ENCODE data around the gene HSDL2.
"Not testable (repeated sequence)": the region's sequence is repeated elsewhere in the genome, so short reads cannot be mapped to it uniquely, and the experiment has no call there.

Gene HSDL2

DNA sequence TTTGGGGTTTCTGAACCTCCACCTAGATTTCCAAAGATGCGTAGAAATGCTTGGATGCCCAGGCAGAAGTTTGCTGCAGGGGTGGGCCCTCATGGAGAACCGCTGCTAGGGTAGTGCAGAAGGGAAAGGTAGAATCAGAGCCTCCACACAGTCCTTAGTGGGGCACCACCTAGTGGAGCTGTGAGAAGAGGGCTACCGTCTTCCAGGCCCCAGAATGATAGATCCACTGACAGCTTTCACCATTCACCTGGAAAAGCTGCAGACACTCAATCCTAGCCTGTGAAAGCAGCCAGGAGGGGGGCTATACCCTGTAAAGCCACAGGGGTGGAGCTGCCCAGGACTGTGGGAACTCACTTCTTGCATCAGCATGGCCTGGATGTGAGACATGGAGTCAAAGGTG lies 13.3 kb upstream of the HSDL2 start:
- DNase-seq (ENCODE audit: low spot score), result no peak

- DNase-seq (ENCODE audit: low spot score), result no peak
Measured at GRCh38 chr9:112367465-112367864, 12.4 kb upstream of the HSDL2 start.

GRCh38 chr9:112369817-112370216 lies 10.1 kb upstream of the HSDL2 start:
- DNase-seq (ENCODE audit: low spot score), result no peak

DNA sequence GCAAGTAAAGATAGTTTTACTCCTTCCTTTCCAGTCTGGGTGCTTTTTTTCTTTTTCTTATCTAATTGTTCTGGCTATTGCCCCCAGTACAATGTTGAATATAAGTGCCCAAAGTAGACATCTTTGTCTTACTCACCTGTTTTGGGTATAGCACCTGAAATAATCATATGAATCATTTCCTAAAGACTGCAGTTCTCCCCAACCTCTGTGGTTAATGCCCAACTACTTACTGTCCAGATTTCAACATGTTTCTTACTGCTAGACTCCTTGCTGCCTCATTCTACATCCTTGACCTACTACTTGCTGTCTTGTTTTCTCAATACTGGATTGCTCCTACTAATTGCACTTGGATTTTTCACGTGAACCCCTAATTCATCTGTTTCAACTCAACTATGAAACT lies 8.8 kb upstream of the HSDL2 start:
- no peak for DNase-seq (ENCODE audit: low spot score)

DNA sequence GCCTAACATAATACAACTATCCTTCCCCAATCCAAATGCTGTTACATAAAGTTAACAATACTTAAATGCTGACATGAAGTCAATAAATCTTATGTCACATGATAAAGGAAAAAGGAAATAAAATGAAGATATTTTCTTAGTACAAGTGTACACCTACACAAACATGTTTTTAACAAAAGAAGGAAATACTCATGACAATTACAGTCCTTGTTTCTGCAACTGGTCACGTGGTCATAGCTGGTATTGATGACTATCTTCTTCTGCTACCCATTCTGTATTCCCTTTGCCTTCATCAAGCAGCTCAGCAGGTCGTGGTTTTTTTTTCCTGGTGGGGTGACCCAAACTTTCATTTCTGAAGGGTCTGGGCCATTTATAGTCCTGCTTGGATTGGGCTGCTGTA lies 6.2 kb upstream of the HSDL2 start:
- not testable (repeated sequence) for DNase-seq (ENCODE audit: low spot score)

DNA sequence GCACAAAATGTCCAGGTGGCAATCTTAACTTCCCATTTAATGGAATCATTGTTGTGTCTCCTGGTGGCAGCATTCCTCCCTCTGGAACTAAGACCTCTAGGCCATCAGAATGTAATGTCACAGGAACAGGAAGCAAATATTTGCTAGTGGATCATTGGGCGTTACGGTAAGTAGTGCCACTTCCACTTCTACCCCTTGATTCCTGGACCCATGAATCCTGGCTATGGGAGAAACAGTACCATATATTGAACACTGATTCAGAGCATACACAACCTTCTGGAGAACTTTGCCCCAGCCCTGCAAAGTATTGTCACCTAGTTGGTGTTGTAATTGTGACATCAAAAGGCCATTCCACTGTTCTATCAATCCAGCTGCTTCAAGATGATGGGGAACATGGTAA lies 5.7 kb upstream of the HSDL2 start:
- DNase-seq (ENCODE audit: low spot score), result not testable (repeated sequence)

DNA sequence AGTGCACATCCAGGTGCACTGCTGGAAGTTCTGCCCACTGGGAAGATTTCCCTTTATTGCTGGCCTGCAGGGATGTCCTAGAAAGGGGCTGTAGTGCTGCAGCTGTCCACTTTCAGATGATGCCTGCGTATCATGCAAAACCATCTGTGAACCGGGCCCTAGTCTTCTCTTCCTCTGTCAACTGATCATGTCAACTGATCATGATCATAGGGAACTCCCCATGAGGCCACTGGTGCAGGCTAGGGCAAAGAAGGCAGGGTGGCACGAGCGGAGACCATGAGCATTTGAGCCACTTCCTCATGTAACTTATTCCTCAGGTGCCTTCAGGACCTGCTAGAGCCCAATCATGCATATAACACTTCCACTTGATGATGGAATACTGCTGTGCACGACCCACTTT lies 4.5 kb upstream of the HSDL2 start:
- DNase-seq (ENCODE audit: low spot score), result no peak

DNA sequence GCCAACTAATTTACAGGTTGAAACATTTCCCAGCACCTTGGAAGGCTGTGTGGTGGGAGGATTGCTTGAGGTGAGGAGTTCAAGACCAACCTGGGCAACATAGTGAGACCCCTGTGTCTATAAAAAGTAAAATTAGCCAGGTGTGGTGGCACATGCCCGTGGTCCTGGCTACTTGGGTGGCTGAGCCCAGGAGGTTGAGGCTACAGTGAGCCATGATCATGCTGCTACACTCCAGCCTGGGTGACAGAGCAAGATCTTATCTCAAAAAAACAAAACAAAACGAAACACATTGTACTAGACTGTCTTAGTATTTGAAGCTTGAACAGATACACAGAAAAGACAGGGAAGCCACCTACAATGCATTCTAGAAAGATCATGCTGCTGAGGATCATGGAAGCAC lies 2.8 kb upstream of the HSDL2 start:
- DNase-seq (ENCODE audit: low spot score), result no peak

DNA sequence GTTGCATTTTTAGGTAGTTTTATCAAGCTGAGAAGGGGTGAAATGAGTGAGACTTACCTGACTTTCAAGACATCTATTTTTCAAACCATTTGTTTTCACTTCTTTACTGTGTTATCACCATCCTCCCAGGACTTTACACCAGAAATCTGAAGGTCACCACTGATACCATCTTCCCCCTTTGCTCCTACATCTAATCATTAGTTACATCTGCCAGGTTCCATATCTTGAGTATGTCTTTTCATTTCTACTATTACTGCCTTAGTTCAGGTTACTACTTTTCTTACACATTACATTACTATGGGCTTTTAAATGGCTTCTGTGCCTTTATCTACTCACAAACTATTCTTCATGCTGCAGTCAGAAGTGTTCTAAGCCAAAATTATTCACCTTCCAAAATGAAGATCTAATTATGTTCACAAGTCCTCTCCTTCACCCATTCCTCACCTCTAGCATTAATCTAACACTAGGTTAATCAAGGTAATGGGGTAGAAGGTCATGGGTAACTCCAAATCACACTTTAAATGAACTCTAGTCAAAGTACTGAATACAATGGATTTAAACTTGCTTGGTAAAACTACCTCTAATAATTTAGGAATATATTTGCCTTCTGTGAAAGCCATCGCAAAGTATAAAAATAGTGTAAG lies 2.1 kb upstream of the HSDL2 start:
- DNase-seq (ENCODE audit: low spot score), result no peak

DNA sequence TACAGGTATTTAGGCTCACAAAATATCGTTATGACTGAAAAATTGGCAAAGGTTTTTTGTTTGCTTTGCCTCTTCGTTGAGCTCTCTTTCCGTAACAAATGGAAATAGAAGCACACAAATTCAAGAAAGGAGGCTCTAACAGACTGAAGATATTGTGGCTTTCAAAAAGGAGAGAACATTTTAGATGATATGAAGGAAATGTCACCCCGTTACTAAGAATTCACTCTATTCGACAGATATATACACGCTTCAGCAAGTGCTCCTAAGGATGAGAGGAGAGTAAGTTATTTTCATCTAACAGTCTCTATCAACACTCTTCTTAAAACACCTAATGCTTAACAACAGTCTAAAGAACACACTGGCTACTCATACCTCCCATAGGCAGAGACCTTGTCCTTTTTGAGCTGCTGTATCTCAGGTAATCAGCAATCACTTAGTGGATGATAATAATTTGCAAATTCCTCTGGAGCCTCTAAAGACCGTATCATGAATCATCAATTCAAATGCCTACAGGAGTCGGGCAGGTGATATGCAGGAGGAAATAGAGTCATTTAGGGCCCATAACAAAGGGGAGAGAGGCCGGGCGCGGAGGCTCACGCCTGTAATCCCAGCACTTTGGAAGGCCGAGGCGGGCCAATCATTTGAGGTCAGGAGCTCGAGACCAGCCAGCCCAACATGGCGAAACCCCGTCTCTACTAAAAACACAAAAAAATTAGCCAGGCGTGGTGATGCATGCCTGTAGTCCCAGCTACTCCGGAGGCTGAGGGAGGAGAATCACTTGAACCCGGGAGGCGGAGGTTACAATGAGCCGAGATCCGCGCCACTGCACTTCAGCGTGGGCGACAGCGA lies 1.4 kb upstream of the HSDL2 start:
- DNase-seq (ENCODE audit: low spot score), result no peak

GRCh38 chr9:112379177-112380101 lies 469 bp upstream of the HSDL2 start:
- peak; percentile 84 for DNase-seq (ENCODE audit: low spot score)

DNA sequence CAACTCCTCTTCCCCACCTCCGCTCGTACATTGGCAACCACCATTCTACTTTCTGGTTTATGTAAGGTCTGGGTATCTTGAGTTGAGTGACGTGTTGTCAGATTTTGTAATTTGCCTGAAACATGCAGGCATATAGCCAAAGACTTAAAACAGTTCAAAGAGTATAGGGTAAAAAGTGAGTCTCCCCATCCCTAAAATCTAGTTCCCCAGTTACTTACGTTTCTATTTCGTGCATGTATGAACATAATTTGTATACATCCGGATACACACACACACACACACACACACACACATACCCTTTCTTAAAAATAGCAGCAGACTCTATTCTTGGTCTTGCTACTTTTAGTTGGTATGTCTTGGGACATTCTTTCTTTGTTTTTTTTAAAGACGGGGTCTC lies 915 bp downstream of the HSDL2 start:
- DNase-seq (ENCODE audit: low spot score), result no peak

DNA sequence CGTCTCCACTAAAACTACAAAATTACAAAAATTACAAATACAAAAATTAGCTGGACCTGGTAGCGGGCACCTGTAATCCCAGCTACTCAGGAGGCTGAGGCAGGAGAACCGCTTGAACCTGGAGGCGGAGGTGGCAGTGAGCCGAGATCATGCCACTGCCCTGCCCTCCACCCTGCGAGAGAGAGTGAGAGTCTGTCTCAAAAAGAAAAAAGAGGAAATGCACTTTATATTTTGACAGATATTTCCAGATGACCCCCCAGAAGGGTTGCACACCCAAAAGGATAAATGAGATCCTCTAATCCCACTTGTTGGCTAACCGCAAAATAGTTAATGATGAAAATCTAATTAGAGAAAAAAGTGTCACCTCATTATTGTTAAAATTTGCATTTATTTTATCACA lies 2.2 kb downstream of the HSDL2 start:
- no peak for DNase-seq (ENCODE audit: low spot score)

DNA sequence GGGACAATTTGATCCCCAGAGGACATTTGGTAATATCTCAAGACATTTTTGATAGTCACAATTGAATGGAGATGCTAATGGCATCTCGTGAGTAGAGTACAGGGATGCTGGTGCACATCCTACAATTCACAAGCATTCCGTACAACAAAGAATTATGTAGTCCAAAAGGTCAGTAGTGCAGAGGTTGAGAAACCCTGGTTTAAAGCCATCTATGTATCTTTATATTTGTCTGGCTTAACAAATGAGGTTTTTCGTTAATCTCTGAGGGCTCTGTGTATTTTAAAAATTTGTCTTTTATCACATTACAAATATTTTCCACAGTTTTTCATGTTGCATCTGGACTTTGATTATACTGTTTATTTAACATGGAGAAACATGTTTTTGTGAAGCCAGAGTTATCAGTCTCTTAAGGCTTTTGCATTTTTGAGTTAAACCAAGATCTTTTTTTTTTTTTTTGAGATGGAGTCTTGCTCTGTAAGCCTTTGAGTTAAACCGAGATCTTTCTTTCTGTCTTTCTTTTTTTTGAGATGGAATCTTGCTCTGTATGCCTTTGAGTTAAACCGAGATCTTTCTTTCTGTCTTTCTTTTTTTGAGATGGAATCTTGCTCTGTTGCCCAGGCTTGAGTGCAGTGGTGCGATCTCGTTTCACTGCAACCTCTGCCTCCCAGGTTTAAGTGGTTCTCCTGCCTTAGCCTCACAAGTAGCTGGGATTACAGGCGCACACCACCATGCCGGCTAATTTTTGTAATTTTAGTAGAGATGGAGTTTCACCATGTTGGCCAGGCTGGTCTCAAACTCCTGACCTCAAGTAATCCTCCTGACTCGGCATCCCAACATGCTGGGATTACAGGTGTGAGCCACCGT lies 2.8 kb downstream of the HSDL2 start:
- DNase-seq (ENCODE audit: low spot score), result peak; percentile 37

DNA sequence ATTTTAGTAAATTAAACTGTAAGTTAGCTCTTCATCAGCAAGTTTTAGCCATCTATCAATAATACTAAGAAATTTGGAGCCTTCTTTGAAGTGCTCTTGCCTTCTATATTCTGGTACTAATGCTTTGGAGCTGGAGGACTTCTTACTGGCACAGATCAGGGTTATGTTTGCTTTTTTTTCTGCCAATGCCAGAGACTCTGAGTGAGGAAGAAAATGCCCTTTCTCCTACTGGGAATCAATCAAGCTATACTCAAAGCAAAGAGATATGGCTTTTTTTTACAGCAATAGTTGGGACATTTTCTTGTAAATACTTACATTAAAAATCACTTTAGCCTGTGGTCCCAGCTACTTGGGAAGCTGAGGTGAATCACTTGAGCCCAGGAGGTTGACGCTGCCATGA lies 4.3 kb downstream of the HSDL2 start:
- DNase-seq (ENCODE audit: low spot score), result no peak

GRCh38 chr9:112384690-112385089 lies 4.8 kb downstream of the HSDL2 start:
- DNase-seq (ENCODE audit: low spot score), result no peak

GRCh38 chr9:112387115-112387514 lies 7.2 kb downstream of the HSDL2 start:
- no peak for DNase-seq (ENCODE audit: low spot score)

DNA sequence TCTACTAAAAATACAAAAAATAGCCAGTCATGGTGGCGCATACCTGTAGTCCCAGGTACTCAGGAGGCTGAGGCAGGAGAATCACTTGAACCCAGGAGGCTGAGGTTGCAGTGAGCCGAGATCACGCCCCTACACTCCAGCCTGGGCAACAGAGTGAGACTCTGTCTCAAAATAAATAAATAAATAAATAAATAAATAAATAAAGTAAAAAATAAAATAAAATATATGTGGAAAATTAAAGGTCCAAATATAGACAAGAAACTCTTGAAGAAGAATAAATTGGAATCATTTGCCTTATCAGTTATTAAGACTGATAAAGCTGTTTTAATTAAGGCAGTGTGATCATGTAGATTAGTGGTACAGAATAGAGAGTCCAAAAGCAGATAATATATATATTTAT lies 10.0 kb downstream of the HSDL2 start:
- not testable (repeated sequence) for DNase-seq (ENCODE audit: low spot score)

GRCh38 chr9:112391936-112392560 lies 12.1 kb downstream of the HSDL2 start:
- not testable (repeated sequence) for DNase-seq (ENCODE audit: low spot score)

GRCh38 chr9:112393146-112393545 lies 13.2 kb downstream of the HSDL2 start:
- DNase-seq (ENCODE audit: low spot score), result not testable (repeated sequence)

DNA sequence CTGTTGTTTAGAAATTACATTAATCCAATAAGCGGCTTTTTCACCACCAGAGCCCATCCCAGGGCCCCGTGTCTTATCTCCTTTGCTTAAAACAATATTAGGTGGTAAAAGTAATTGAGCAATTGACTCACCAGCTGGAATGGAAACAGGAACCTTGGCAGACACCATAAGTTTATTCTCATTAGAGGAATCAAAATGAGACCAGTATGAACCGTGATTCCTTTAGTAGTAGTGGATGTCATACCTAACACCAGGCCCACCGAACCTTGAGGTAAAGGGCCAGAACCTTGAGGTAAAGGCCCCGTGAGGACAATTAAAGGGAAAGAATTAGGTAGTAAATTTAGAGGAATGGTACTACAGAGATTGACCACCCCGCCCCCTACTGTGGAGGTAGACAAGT lies 16.5 kb downstream of the HSDL2 start:
- DNase-seq (ENCODE audit: low spot score), result no peak

Data from HuH-7.5 (cell line).